SK-N-SH (cell line): ENCODE measurements around the gene LANCL2. TPM values are rescaled to one million over a fixed set of nuclear protein-coding genes. Genes with fewer than 3 reads are reported as not detected.

Source experiments
- CTCF ChIA-PET: fragments of 300-600, 350-600 bp; formaldehyde crosslinking; extraction: SDS; loops from one replicate; lab custom pipeline; 2021; lab: Yijun Ruan, JAX
- POLR2A ChIA-PET: fragments of 350-600 bp; sonication (Branson Sonifier 250); formaldehyde crosslinking; extraction: SDS; loops from one replicate; lab custom pipeline; 2020; ENCODE audit warnings: antibody characterized with exemption, inconsistent platforms; lab: Yijun Ruan, JAX
- DNase-seq: peaks from one replicate; pipeline ENCODE4 v3.0.0; 2012
- H2AFZ ChIP-seq: fragments of 200-600 bp; sonication (generic); 2 replicates; pipeline ENCODE4 v1.8.1; 2016; ENCODE audit warnings: antibody characterized with exemption, mild to moderate bottlenecking, low read depth
- H3F3A ChIP-seq: fragments of 200-600 bp; sonication (generic); replicated peaks from 2 replicates; pipeline ENCODE3; 2016; ENCODE audit warnings: antibody characterized with exemption, mild to moderate bottlenecking; ENCODE audit not compliant: insufficient read depth
- H3K27ac ChIP-seq, 2 experiments: fragments of 200-500 bp in 1 of 2; fragments of 200-600 bp in 1 of 2; sonication (Bioruptor generic) in 1 of 2; sonication (generic), shearing (Covaris generic) in 1 of 2; 2 replicates each; pipeline versions ENCODE4 v1.5.1 to v1.6.1; 2014 to 2016; ENCODE audit warnings: low read depth in 2 of 2, inconsistent platforms in 1 of 2, low read length in 1 of 2, mild to moderate bottlenecking in 1 of 2, mixed read lengths in 1 of 2
- H3K27me3 ChIP-seq: fragments of 200-600 bp; sonication (generic), shearing (Covaris generic); 2 replicates; pipeline ENCODE4 v1.6.1; 2016; ENCODE audit warnings: mixed run types; ENCODE audit not compliant: insufficient read depth
- H3K36me3 ChIP-seq, 2 experiments: fragments of 200-500 bp in 1 of 2; fragments of 200-600 bp in 1 of 2; sonication (Bioruptor generic) in 1 of 2; sonication (generic) in 1 of 2; replicated peaks in 1 of 2; 2 replicates each; pipeline versions ENCODE3 to v1.5.1; 2014 to 2016; ENCODE audit warnings: low read length in 1 of 2, mild to moderate bottlenecking in 1 of 2; ENCODE audit not compliant: insufficient read depth in 2 of 2, control insufficient read depth in 1 of 2
- H3K4me1 ChIP-seq, 2 experiments: fragments of 200-500 bp in 1 of 2; fragments of 200-600 bp in 1 of 2; sonication (Bioruptor generic) in 1 of 2; sonication (generic), shearing (Covaris generic) in 1 of 2; 2 replicates each; pipeline versions ENCODE4 v1.5.1 to v1.6.1; 2014 to 2016; ENCODE audit warnings: low read depth in 1 of 2, low read length in 1 of 2, mixed run types in 1 of 2; ENCODE audit not compliant: insufficient read depth in 2 of 2, control insufficient read depth in 1 of 2
- H3K4me2 ChIP-seq: fragments of 200-600 bp; sonication (generic), shearing (Covaris generic); 2 replicates; pipeline ENCODE4 v1.6.1; 2017; ENCODE audit warnings: mixed run types
- H3K4me3 ChIP-seq, 2 experiments: fragments of 200-500 bp in 1 of 2; fragments of 200-600 bp in 1 of 2; sonication (Bioruptor generic) in 1 of 2; sonication (generic), shearing (Covaris generic) in 1 of 2; 2 replicates each; pipeline versions ENCODE4 v1.5.1 to v1.8.1; 2014 to 2016; ENCODE audit warnings: low read depth in 2 of 2, inconsistent platforms in 1 of 2, low read length in 1 of 2, mild to moderate bottlenecking in 1 of 2, mixed read lengths in 1 of 2, moderate library complexity in 1 of 2
- H3K79me2 ChIP-seq: fragments of 200-600 bp; sonication (generic); 2 replicates; pipeline ENCODE4 v1.8.1; 2017; ENCODE audit warnings: mild to moderate bottlenecking; ENCODE audit not compliant: insufficient read depth
- H3K9ac ChIP-seq: fragments of 200-600 bp; sonication (generic); 2 replicates; pipeline ENCODE4 v1.6.1; 2017; ENCODE audit warnings: mixed run types
- H3K9me2 ChIP-seq: fragments of 200-600 bp; sonication (generic); 2 replicates; pipeline ENCODE4 v1.6.1; 2017; ENCODE audit warnings: mixed run types
- H3K9me3 ChIP-seq: fragments of 200-600 bp; sonication (generic); 2 replicates; pipeline ENCODE4 v1.6.1; 2017; ENCODE audit warnings: mixed run types, mild to moderate bottlenecking, moderate library complexity
- H4K20me1 ChIP-seq: fragments of 200-600 bp; sonication (generic); 2 replicates; pipeline ENCODE4 v1.6.1; 2017; ENCODE audit warnings: mild to moderate bottlenecking, mixed run types; ENCODE audit not compliant: insufficient read depth
- CTCF ChIP-seq: fragments of 200-600 bp; sonication (generic); IDR thresholded peaks from 2 replicates; pipeline ENCODE4 v1.6.1; 2017; ENCODE audit warnings: antibody characterized with exemption, mild to moderate bottlenecking, moderate library complexity
- ELF1 ChIP-seq: IDR thresholded peaks from 2 replicates; pipeline ENCODE4 v1.4.0; 2012
- EP300 ChIP-seq, 2 experiments: IDR thresholded peaks; 2 replicates each; pipeline versions ENCODE4 v1.4.0 to v1.6.1; 2012; ENCODE audit warnings: borderline replicate concordance in 1 of 2, low read depth in 1 of 2, low read length in 1 of 2
- FOSL2 ChIP-seq: IDR thresholded peaks from 2 replicates; pipeline ENCODE4 v1.4.0; 2012; ENCODE audit warnings: low read depth, mild to moderate bottlenecking, moderate library complexity, borderline replicate concordance
- FOXM1 ChIP-seq: IDR thresholded peaks from 2 replicates; pipeline ENCODE4 v1.4.0; 2012; ENCODE audit warnings: low read depth, mild to moderate bottlenecking
- GATA2 ChIP-seq: sonication (generic); formaldehyde crosslinking; IDR thresholded peaks from 2 replicates; pipeline ENCODE4 v1.5.0; 2020; ENCODE audit warnings: mild to moderate bottlenecking, missing genetic modification reagents
- MAX ChIP-seq: IDR thresholded peaks from 2 replicates; pipeline ENCODE4 v1.4.0; 2012; ENCODE audit warnings: low read depth
- MEF2A ChIP-seq: IDR thresholded peaks from 2 replicates; pipeline ENCODE4 v1.4.0; 2012; ENCODE audit warnings: low read depth, borderline replicate concordance
- MXI1 ChIP-seq: IDR thresholded peaks from 2 replicates; pipeline ENCODE4 v1.6.1; 2012; ENCODE audit warnings: mild to moderate bottlenecking, low read depth, low read length, improper control_type of control experiment
- NRF1 ChIP-seq: IDR thresholded peaks from 2 replicates; pipeline ENCODE4 v1.6.1; 2012; ENCODE audit warnings: low read depth, mild to moderate bottlenecking, low read length
- PBX3 ChIP-seq: IDR thresholded peaks from 2 replicates; pipeline ENCODE4; 2012
- POLR2AphosphoS5 ChIP-seq: IDR thresholded peaks from 2 replicates; pipeline ENCODE4 v1.6.1; 2012; ENCODE audit warnings: low read depth, low read length
- RAD21 ChIP-seq: IDR thresholded peaks from 2 replicates; pipeline ENCODE4 v1.6.1; 2012; ENCODE audit warnings: mild to moderate bottlenecking, low read length
- RCOR1 ChIP-seq: fragments of 150-350 bp; IDR thresholded peaks from 2 replicates; pipeline ENCODE4 v1.6.1; 2017; ENCODE audit warnings: antibody characterized with exemption, low read length
- RFX5 ChIP-seq: IDR thresholded peaks from 2 replicates; pipeline ENCODE4 v1.6.1; 2012; ENCODE audit warnings: mild to moderate bottlenecking, improper control_type of control experiment, low read length
- RXRA ChIP-seq: IDR thresholded peaks from 2 replicates; pipeline ENCODE4 v1.4.0; 2012; ENCODE audit warnings: low read depth, mild to moderate bottlenecking, borderline replicate concordance
- SIN3A ChIP-seq: IDR thresholded peaks from 2 replicates; pipeline ENCODE4 v1.6.1; 2012; ENCODE audit warnings: low read depth, mild to moderate bottlenecking, low read length, moderate library complexity, borderline replicate concordance
- TCF12 ChIP-seq: IDR thresholded peaks from 2 replicates; pipeline ENCODE4 v1.4.0; 2012
- TEAD4 ChIP-seq: IDR thresholded peaks from 2 replicates; pipeline ENCODE4 v1.4.0; 2012; ENCODE audit warnings: mild to moderate bottlenecking, borderline replicate concordance; ENCODE audit not compliant: insufficient read depth
- USF2 ChIP-seq: fragments of 150-350 bp; IDR thresholded peaks from 2 replicates; pipeline ENCODE4 v1.6.1; 2017; ENCODE audit warnings: antibody characterized with exemption, low read length, low read depth, borderline replicate concordance
- WGBS: methylation state at CpG from one replicate; pipeline ENCODE4 v1.1.6; 2017; ENCODE audit warnings: low lambda C conversion rate; 5-methylcytosine and 5-hydroxymethylcytosine counted together
- polyA plus RNA-seq, 3 experiments: library from polyadenylated mRNA; depleted of rRNA; stranded (reverse); fragments of >200 nt; gene quantifications; 2 replicates each; pipeline ENCODE4 v1.2.3, GENCODE V29; 2012

LANCL2 gene
- polyA plus RNA-seq, 1 of the 3 experiments (the other 2 are of a cell fraction): 36.7 TPM

GRCh38 chr7:55362927-55363326 lies 2.2 kb upstream of the LANCL2 start:
- Histone ChIP-seq H3K9me3 (no peaks in the 10 kb centered on the region), H3K9me2 (no peaks in the 10 kb centered on the region), H4K20me1 (no peaks in the 10 kb centered on the region)
- TF ChIP-seq TCF12 (no peak), TEAD4 (no peak), ELF1 (no peak), MXI1 (no peak), EP300 (IDR thresholded peaks at IDR 0.05; ENCODE audit: borderline replicate concordance in 1 of 2, low read depth in 1 of 2, low read length in 1 of 2) (no peak), SIN3A (no peak), NRF1 (no peak), POLR2AphosphoS5 (no peak), PBX3 (no peak), MEF2A (no peak), GATA2 (CRISPR knock-in tag) (no peak), RXRA (no peak), RCOR1 (no peak)
- TF ChIP-seq, all 33 proteins: peak for 0
- Histone ChIP-seq H3K9ac (no peak overlapping the region), H3K4me2 (no peak overlapping the region), H3K36me3 (peaks cover under 1 to 2% of the 10 kb centered on the region in 2 experiments), H3K79me2 (peaks cover 9% of the 10 kb centered on the region; the same call in 1 of the 2 replicates), H3K27me3 (no peaks in the 10 kb centered on the region), H3K4me3 (no peak overlapping the region), H3F3A (peaks cover 4% of the 10 kb centered on the region), H2AFZ (no peak overlapping the region), H3K27ac (no peak overlapping the region), H3K4me1 (peaks cover 10 to 19% of the 10 kb centered on the region in 2 experiments; a peak in 3 of 4 replicates)
- CTCF ChIA-PET: interaction anchor here (1.2 kb wide), 1 partner anchor 47 kb away, joined by 3 read pairs; no protein-coding TSS in a partner anchor
- POLR2A ChIA-PET: no interaction called here
- 94% methylated on average over 12 of the region's 20 CpGs for WGBS
- DNase-seq: no peak

- Histone ChIP-seq H3K9me3 (no peaks in the 10 kb centered on the region), H3K27ac (no peak overlapping the region), H3K4me1 (peaks cover 10 to 23% of the 10 kb centered on the region in 2 experiments; a peak in 3 of 4 replicates), H3K9ac (no peak overlapping the region), H3K79me2 (peaks cover 9% of the 10 kb centered on the region; the same call in 1 of the 2 replicates), H4K20me1 (no peaks in the 10 kb centered on the region), H2AFZ (no peak overlapping the region), H3K36me3 (peaks cover 3 to 8% of the 10 kb centered on the region in 2 experiments), H3F3A (peaks cover 8% of the 10 kb centered on the region), H3K27me3 (no peaks in the 10 kb centered on the region), H3K4me3 (no peak overlapping the region), H3K4me2 (no peak overlapping the region; the same call in 1 of the 2 replicates), H3K9me2 (no peaks in the 10 kb centered on the region)
- WGBS: 91% methylated on average over 22 of the region's 25 CpGs
- no peak for DNase-seq
- POLR2A ChIA-PET: no interaction called here
- CTCF ChIA-PET: interaction anchor here (0.9 to 1.6 kb wide), 4 partner anchors 9 to 108 kb away, joined by 3 to 5 read pairs (median 4); no protein-coding TSS in a partner anchor
- TF ChIP-seq MEF2A (no peak), NRF1 (no peak), CTCF (no peak), TEAD4 (no peak), USF2 (no peak), RFX5 (no peak), FOXM1 (no peak), FOSL2 (no peak), RAD21 (no peak), MAX (no peak)
Measured at GRCh38 chr7:55363386-55364170, 1.6 kb upstream of the LANCL2 start.
